A549 (cell line): ENCODE results near the gene CHRDL1.

ENCODE experiments used
- EP300 ChIP-seq, 2 experiments: fragments of >200 bp; sonication (Bioruptor Twin); formaldehyde crosslinking; IDR thresholded peaks; 2 replicates in 1 of 2; 3 replicates in 1 of 2; pipeline ENCODE4 v1.6.1; 2016 to 2017
- FOSL2 ChIP-seq, 2 experiments: fragments of 450-650 bp in 1 of 2; fragments of >200 bp in 1 of 2; sonication (Bioruptor Twin) in 1 of 2; formaldehyde crosslinking; IDR thresholded peaks; 2 replicates each; pipeline versions ENCODE4 v1.5.0 to v1.6.1; 2016 to 2020; ENCODE audit warnings: mild to moderate bottlenecking in 1 of 2, moderate library complexity in 1 of 2
- POLR2AphosphoS2 ChIP-seq: conservative IDR thresholded peaks from 2 replicates; pipeline ENCODE4 v1.6.1; 2012; ENCODE audit warnings: low read length, improper control_type of control experiment, inconsistent platforms
- TF ChIP-seq, protein P1 (sequence below): fragments of >200 bp; sonication (Bioruptor Twin); formaldehyde crosslinking; IDR thresholded peaks from 3 replicates; pipeline ENCODE4 v1.5.1; 2016

DNA sequence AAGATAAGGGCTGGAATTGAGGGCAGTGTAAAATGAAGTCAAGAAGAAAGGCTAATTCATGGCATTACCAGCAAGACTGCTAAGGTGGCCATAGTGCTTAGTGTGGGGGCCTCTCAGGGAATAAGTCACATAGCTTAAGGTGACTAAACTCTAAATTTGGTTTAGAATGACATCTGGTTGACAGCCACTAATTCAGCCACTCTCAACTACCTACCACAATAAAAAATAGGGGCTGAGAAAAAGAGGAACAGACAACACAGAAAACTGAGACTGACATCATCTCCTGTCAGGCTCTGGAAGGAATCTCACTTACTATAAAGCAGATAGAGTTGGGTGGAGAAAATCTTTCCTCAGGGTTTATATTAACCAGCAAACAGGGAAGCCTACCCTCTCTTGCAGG is 96.9 kb downstream of the CHRDL1 start:
- TF ChIP-seq, protein P1, sequence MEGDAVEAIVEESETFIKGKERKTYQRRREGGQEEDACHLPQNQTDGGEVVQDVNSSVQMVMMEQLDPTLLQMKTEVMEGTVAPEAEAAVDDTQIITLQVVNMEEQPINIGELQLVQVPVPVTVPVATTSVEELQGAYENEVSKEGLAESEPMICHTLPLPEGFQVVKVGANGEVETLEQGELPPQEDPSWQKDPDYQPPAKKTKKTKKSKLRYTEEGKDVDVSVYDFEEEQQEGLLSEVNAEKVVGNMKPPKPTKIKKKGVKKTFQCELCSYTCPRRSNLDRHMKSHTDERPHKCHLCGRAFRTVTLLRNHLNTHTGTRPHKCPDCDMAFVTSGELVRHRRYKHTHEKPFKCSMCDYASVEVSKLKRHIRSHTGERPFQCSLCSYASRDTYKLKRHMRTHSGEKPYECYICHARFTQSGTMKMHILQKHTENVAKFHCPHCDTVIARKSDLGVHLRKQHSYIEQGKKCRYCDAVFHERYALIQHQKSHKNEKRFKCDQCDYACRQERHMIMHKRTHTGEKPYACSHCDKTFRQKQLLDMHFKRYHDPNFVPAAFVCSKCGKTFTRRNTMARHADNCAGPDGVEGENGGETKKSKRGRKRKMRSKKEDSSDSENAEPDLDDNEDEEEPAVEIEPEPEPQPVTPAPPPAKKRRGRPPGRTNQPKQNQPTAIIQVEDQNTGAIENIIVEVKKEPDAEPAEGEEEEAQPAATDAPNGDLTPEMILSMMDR = no peak
- no peak for TF ChIP-seq POLR2AphosphoS2
- TF ChIP-seq EP300 (IDR thresholded peaks at IDR 0.05) = no peak
- no peak for TF ChIP-seq FOSL2 (IDR thresholded peaks at IDR 0.05)
- TF ChIP-seq FOSL2 (CRISPR knock-in tag; IDR thresholded peaks at IDR 0.05) = no peak
